K562 (cell line): ENCODE measurements around the gene AIPL1. TPM values are rescaled to one million over a fixed set of nuclear protein-coding genes. Genes with fewer than 3 reads are reported as not detected.

Source experiments
- ATAC-seq: fragments of 200-7000 bp; cut with Tn5 transposase; 3 replicates; pipeline ENCODE4 v1.9.1; 2020; ENCODE audit warnings: moderate library complexity
- BruUV-seq: library from RNA; stranded (reverse); fragments of 400-500 nt; replicated peaks from 2 replicates; lab custom pipeline; 2021; lab: Mats Ljungman, UMichigan
- CTCF ChIA-PET: fragments of 300-600 bp; formaldehyde crosslinking; extraction: SDS; loops from one replicate; lab custom pipeline; 2021; ENCODE audit warnings: low intra/inter-chr PET ratio; lab: Yijun Ruan, JAX
- POLR2A ChIA-PET: fragments of 300-600, 350-650 bp; sonication (Branson Sonifier 250); formaldehyde crosslinking; extraction: SDS; loops from one replicate; lab custom pipeline; 2021; ENCODE audit warnings: antibody characterized with exemption, inconsistent platforms; lab: Yijun Ruan, JAX
- DNase-seq, 4 experiments: peaks; one replicate each; pipeline versions ENCODE4 v3.0.0 to v3.0.0-alpha.2; 2011 to 2018; ENCODE audit warnings: low spot score in 3 of 4, mixed read lengths in 3 of 4; ENCODE audit errors: extremely low read depth in 1 of 4
- FAIRE-seq: peaks from 2 replicates; lab custom pipeline; 2011; peaks lifted over from hg19 to GRCh38; lab: Jason Lieb, UNC
- H2AFZ ChIP-seq: 2 replicates; pipeline ENCODE4 v1.6.0; 2011; ENCODE audit warnings: low read depth, low read length, control low read depth, inconsistent platforms
- H3K27ac ChIP-seq: fragments of 200-600 bp; 3 replicates; pipeline ENCODE4 v1.8.0; 2011; ENCODE audit warnings: low read depth, mild to moderate bottlenecking, control low read depth, inconsistent platforms, low read length, moderate library complexity, mixed read lengths; ENCODE audit errors: extremely low read depth
- H3K27me3 ChIP-seq, 2 experiments: fragments of 300-600 bp in 1 of 2; 2 replicates in 1 of 2; 3 replicates in 1 of 2; pipeline versions ENCODE4 v1.6.0 to v1.8.0; 2011; ENCODE audit warnings: inconsistent platforms in 2 of 2, low read length in 2 of 2, mild to moderate bottlenecking in 1 of 2, mixed read lengths in 1 of 2, moderate library complexity in 1 of 2; ENCODE audit not compliant: control insufficient read depth in 2 of 2, insufficient read depth in 2 of 2
- H3K36me3 ChIP-seq: fragments of 300-600 bp; 3 replicates; pipeline ENCODE4 v1.8.0; 2011; ENCODE audit warnings: mild to moderate bottlenecking, low read length, inconsistent platforms; ENCODE audit not compliant: control insufficient read depth, insufficient read depth
- H3K4me1 ChIP-seq, 2 experiments: fragments of 200-600 bp in 1 of 2; replicated peaks in 1 of 2; 2 replicates in 1 of 2; 3 replicates in 1 of 2; pipeline versions ENCODE4 v1.5.1 to v1.8.0; 2011; ENCODE audit warnings: inconsistent platforms in 2 of 2, low read length in 2 of 2, mild to moderate bottlenecking in 1 of 2, mixed read lengths in 1 of 2, moderate library complexity in 1 of 2; ENCODE audit not compliant: control insufficient read depth in 2 of 2, insufficient read depth in 2 of 2
- H3K4me2 ChIP-seq: 2 replicates; pipeline ENCODE4 v1.6.1; 2011; ENCODE audit warnings: low read length, control low read depth, inconsistent platforms, mixed read lengths; ENCODE audit not compliant: insufficient read depth
- H3K4me3 ChIP-seq: fragments of 200-600 bp; sonication (generic), shearing (Covaris generic); 2 replicates; pipeline ENCODE4 v1.5.1; 2016; ENCODE audit warnings: control low read depth, inconsistent platforms
- H3K79me2 ChIP-seq: fragments of 200-600 bp; 3 replicates; pipeline ENCODE4 v1.8.0; 2011; ENCODE audit warnings: low read length, inconsistent platforms; ENCODE audit not compliant: control insufficient read depth, insufficient read depth
- H3K9ac ChIP-seq, 2 experiments: 2 replicates each; pipeline versions ENCODE4 v1.6.0 to v1.6.1; 2011; ENCODE audit warnings: low read depth in 2 of 2, low read length in 2 of 2, control low read depth in 1 of 2, inconsistent platforms in 1 of 2, mild to moderate bottlenecking in 1 of 2, mixed read lengths in 1 of 2; ENCODE audit not compliant: insufficient read depth in 1 of 2
- H3K9me1 ChIP-seq: one replicate; pipeline ENCODE4 v1.6.0; 2011; ENCODE audit warnings: inconsistent platforms, mild to moderate bottlenecking, low read length, moderate library complexity; ENCODE audit not compliant: control insufficient read depth, insufficient read depth
- H3K9me3 ChIP-seq: replicated peaks from 2 replicates; pipeline ENCODE4 v1.5.1; 2011; ENCODE audit warnings: low read depth, low read length, inconsistent platforms; ENCODE audit not compliant: control insufficient read depth, insufficient read depth
- H4K20me1 ChIP-seq: replicated peaks from 2 replicates; pipeline ENCODE4 v1.6.1; 2011; ENCODE audit warnings: low read length, inconsistent platforms, mixed read lengths; ENCODE audit not compliant: control insufficient read depth, insufficient read depth
- ARNT ChIP-seq, 2 experiments: fragments of 450-650 bp; IDR thresholded peaks; 2 replicates each; pipeline ENCODE4 v1.6.1; 2016; ENCODE audit warnings: mild to moderate bottlenecking in 1 of 2
- CREB3L1 ChIP-seq: fragments of 450-650 bp; IDR thresholded peaks from 2 replicates; pipeline ENCODE4 v1.6.1; 2014; ENCODE audit warnings: low read depth, mild to moderate bottlenecking, moderate library complexity, borderline replicate concordance
- CTCFL ChIP-seq: IDR thresholded peaks from 2 replicates; pipeline ENCODE4 v1.6.1; 2011; ENCODE audit warnings: borderline replicate concordance, low read depth, mild to moderate bottlenecking, moderate library complexity, low read length; ENCODE audit not compliant: insufficient read depth, poor library complexity, severe bottlenecking
- DEAF1 ChIP-seq: fragments of 450-650 bp; formaldehyde crosslinking; IDR thresholded peaks from 2 replicates; pipeline ENCODE4 v1.4.0; 2020; ENCODE audit warnings: mild to moderate bottlenecking, moderate library complexity
- ETV5 ChIP-seq: sonication (generic); formaldehyde crosslinking; IDR thresholded peaks from 2 replicates; pipeline ENCODE4 v1.4.0; 2020; ENCODE audit warnings: low read depth, mild to moderate bottlenecking, missing genetic modification reagents
- MECOM ChIP-seq: fragments of 250-450 bp; sonication (Bioruptor Pico); IDR thresholded peaks from 2 replicates; pipeline ENCODE4 v1.8.0; 2022; ENCODE audit warnings: inconsistent platforms
- PCBP1 ChIP-seq: fragments of 200-400 bp; formaldehyde crosslinking; IDR thresholded peaks from 2 replicates; pipeline ENCODE4 v1.6.1; 2018; ENCODE audit warnings: mild to moderate bottlenecking, low read depth, low read length; ENCODE audit not compliant: poor library complexity, severe bottlenecking
- PPARD ChIP-seq: fragments of 250-450 bp; sonication (Bioruptor Pico); IDR thresholded peaks from 2 replicates; pipeline ENCODE4 v1.8.0; 2022; ENCODE audit warnings: inconsistent platforms, mild to moderate bottlenecking, moderate library complexity
- RBM39 ChIP-seq: fragments of 200-400 bp; formaldehyde crosslinking; optimal IDR thresholded peaks from 2 replicates; pipeline ENCODE3; 2018; ENCODE audit warnings: low read depth, low read length
- SAFB ChIP-seq: fragments of 200-400 bp; formaldehyde crosslinking; IDR thresholded peaks from 2 replicates; pipeline ENCODE4 v1.6.1; 2017; ENCODE audit warnings: low read depth, low read length, borderline replicate concordance
- SRSF7 ChIP-seq: fragments of 200-400 bp; formaldehyde crosslinking; optimal IDR thresholded peaks from 2 replicates; pipeline ENCODE3; 2017; ENCODE audit warnings: mild to moderate bottlenecking, low read depth, low read length
- ZBTB12 ChIP-seq: fragments of 250-450 bp; sonication (Bioruptor Pico); IDR thresholded peaks from 2 replicates; pipeline ENCODE4 v1.4.0; 2020
- ZNF224 ChIP-seq: sonication (generic); formaldehyde crosslinking; IDR thresholded peaks from 2 replicates; pipeline ENCODE4 v1.8.0; 2022; ENCODE audit warnings: mild to moderate bottlenecking, missing genetic modification reagents
- WGBS: fragments of 100-300 bp; shearing (Covaris generic); methylation state at CpG from one replicate; pipeline ENCODE4 v1.1.6; 2016; ENCODE audit warnings: low coverage, mixed read lengths; ENCODE audit not compliant: insufficient coverage; ENCODE audit errors: missing lambda C conversion rate; 5-methylcytosine and 5-hydroxymethylcytosine counted together
- in situ Hi-C: fragments of 300-500 bp; cut with MboI; formaldehyde crosslinking; loops from 4 replicates; pipeline ENCODE4 v1.15.0; 2018; ENCODE audit warnings: inconsistent platforms, mixed read lengths
- intact Hi-C: fragments of 100-400 bp; cut with micrococcal nuclease; formaldehyde crosslinking; loops from 2 replicates; pipeline ENCODE4 v1.14.2; 2022
- polyA plus RNA-seq, 8 experiments: library from polyadenylated mRNA; depleted of rRNA in 4 of 8; stranded (reverse) in 5 of 8; unstranded in 3 of 8; fragments of >200 nt; fragmentation: Nextera tagmentation in 2 of 8; fragmentation: Illumina TruSeq in 1 of 8; extraction: Ambion mirVana in 2 of 8; extraction: Trizol in 1 of 8; gene quantifications; 2 replicates each; pipeline versions ENCODE4 v1.2.1 to v1.2.3, GENCODE V29; 2011 to 2014; ENCODE audit warnings: inconsistent platforms in 1 of 8, missing spikeins in 1 of 8
- total RNA-seq, 7 experiments: library from RNA; depleted of rRNA in 6 of 7; stranded (reverse); fragments of >200 nt in 6 of 7; fragmentation: Illumina TruSeq in 2 of 7; extraction: Trizol in 2 of 7; gene quantifications; 2 replicates each; pipeline versions ENCODE4 v1.2.1 to v1.2.3, GENCODE V29; 2011 to 2021; ENCODE audit warnings: low replicate concordance in 1 of 7

AIPL1 gene
- total and polyA plus RNA-seq, 9 of the 15 experiments (the other 6 are each of a cell fraction or from before 2014, with no cell fraction given), result not detected

- no peaks in the 10 kb centered on the region for H4K20me1 ChIP-seq
- H3K9me3 ChIP-seq, result no peaks in the 10 kb centered on the region
- POLR2A ChIA-PET, result interaction anchor here (0.6 kb wide), 1 partner anchor 196 kb away, joined by 4 read pairs; no protein-coding TSS in a partner anchor
- H3K9ac ChIP-seq, result peak overlapping the region; percentile 30 to 85; a peak in 3 of 4 replicates
- H3K9me1 ChIP-seq, result no peaks in the 10 kb centered on the region
- WGBS, result 22% methylated on average over 18 of the region's 36 CpGs
- no peaks in the 10 kb centered on the region for H3K79me2 ChIP-seq
- H2AFZ ChIP-seq, result peak overlapping the region; percentile 72
- intact Hi-C loops (no loop called here), in situ Hi-C loops (loop anchor here (25.0 kb wide), 1 partner anchor 1207 kb away; the partner anchor contains the start of gene SCIMP)
- H3K27ac ChIP-seq, result no peak overlapping the region; the same call in 2 of the 3 replicates
- no peaks in the 10 kb centered on the region for H3K27me3 ChIP-seq
- H3K4me2 ChIP-seq, result peak overlapping the region; percentile 81
- CTCF ChIA-PET, result no interaction called here
- FAIRE-seq, result no peak
- BruUV-seq, result TSS peak; percentile 62
- no peak for ATAC-seq
- no peak for DNase-seq
- peak overlapping the region; percentile 52 for H3K4me3 ChIP-seq
- H3K4me1 ChIP-seq, result peaks cover 0 to 16% of the 10 kb centered on the region in 2 experiments; a peak in 2 of 5 replicates
- H3K36me3 ChIP-seq, result no peaks in the 10 kb centered on the region
- TF ChIP-seq SRSF7, result no peak
- no peak for TF ChIP-seq CTCFL
- no peak for TF ChIP-seq PCBP1
- TF ChIP-seq ZNF224, result no peak
- no peak for TF ChIP-seq RBM39
- TF ChIP-seq CREB3L1, result no peak
- no peak for TF ChIP-seq MECOM (CRISPR knock-in tag)
- no peak for TF ChIP-seq ZBTB12 (CRISPR knock-in tag)
- no peak for TF ChIP-seq DEAF1
- no peak for TF ChIP-seq ETV5
- TF ChIP-seq PPARD (CRISPR knock-in tag), result no peak
- no peak for TF ChIP-seq SAFB
- no peak for TF ChIP-seq ARNT (IDR thresholded peaks at IDR 0.05)
Measured at GRCh38 chr17:6444571-6445335, 9.8 kb upstream of the AIPL1 start.
